ENCODE data around the gene RRAGD.

The RRAGD gene

GRCh38 chr6:89375427-89376267, 36.4 kb downstream of the RRAGD start:
- DNase-seq (ENCODE audit: low read depth, low spot score) = peak; percentile 38

- no peak for DNase-seq (ENCODE audit: low read depth, low spot score)
Observed at GRCh38 chr6:89372506-89372901, 39.6 kb downstream of the RRAGD start.

DNA sequence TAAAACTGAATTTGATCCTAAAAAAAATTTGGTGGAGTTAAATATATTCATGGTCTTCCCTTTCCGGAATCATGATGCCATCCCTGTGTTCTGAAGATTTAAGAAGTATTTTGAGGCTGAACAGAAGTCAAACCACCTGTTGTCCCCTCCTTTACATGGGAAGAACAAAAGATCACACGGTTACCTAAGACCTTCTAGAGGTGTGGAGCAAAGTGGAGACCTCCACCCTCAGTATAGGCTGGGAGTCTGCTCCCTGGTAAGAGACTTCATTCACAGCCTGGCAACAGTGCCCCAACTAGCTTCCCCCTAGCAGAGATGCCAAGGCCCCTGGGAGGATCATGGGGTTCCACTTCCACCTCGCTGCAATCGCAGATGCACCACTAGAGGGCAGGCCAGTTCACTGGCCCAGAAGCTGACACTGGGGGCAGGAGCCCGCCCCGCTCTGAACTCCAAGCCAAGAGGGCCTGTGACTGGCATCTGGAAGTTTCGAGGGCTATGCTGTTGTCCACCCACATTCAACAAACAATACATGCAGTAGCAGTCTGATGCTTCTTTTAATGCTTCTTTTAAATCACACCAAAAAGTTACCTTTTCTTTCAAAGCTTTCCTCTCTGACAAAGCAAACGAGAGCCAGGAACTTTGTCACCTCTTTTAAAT, 40.1 kb downstream of the RRAGD start:
- peak; percentile 84 for DNase-seq (ENCODE audit: low read depth, low spot score)

DNA sequence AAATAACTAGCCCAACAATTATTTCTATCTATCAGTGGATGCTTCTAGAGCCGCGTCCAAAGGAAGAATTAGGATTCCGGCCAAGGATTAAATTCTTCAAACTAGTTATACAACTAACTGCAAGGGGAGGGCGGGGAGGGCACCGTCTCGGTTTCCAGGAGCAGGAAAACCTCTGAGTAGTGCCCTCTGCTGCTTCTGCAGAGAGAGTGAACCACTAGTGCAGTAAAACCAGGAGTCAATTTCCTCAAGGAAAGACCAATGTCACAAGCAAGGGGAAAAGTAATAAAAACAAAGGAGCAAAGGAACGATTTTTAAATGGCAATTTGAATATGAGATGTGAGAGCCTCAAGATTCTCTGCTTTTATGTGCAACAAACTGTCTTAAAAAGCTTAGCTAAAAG, 43.1 kb downstream of the RRAGD start:
- DNase-seq (ENCODE audit: low read depth, low spot score) = peak; percentile 77

DNA sequence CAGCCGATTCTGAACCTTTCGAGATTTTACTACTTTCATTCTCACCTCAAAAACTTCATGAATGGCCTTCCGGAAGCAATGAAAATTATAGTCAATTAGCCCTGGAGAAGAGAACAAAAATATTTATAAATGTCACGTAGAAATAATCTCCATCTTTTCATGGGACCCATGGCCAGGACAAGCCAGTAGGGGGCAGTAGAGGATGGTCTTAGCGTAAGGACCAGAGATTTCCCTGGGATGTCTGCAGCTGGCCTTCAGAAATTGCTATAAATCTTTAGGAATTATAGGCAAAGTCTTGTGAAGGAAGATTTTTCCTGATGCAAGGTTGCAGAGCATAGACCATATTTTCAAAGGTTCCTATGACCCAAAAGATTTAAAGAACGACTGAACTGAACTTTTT, 44.0 kb downstream of the RRAGD start:
- DNase-seq (ENCODE audit: low read depth, low spot score) = peak; percentile 71

GRCh38 chr6:89364586-89364985, 47.5 kb downstream of the RRAGD start:
- no peak for DNase-seq (ENCODE audit: low read depth, low spot score)

DNA sequence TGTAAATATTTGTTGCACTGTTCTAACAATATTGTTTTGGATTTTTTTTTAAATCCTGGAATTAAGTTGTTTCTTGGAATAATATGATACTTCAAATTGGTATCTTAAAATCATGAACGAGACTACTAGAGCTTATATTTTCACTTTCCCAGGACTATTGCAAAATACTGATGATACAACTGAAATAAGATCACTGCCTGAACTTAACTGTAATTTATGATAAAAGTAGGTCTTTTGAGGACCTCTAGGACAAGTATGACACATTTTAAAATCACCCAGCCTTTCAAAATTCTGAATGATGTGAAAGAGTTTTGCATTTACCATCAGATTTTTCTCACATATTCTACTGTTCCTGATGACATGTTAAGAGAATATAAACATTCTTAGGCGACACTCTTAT, 50.9 kb downstream of the RRAGD start:
- no peak for DNase-seq (ENCODE audit: low read depth, low spot score)

DNA sequence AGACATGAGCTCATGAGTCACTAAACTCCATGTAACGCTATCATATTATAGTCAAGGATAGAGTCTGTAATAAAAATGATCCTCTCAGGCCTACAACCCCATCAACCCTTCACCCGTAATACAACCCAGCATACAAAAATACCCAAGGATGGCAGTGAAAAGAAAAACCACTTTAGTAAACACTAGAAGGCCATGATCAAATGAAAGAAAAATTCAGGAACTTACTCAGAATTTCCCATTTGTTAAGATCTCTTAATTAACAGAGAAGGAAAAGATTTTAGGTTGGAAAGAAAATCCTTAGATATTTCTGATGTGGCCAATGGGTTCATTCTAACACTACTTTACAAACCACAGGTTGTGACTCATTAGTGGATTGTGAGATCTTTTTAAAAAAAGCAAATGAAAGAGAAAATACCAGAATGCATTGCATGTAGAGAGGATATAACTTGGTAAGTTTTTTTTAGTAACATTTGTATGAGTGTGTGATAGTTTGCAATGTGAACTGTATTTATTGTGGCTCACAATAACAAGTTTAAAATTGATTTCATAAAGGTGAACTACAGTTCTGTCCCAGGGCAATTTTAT, 51.6 kb downstream of the RRAGD start:
- peak; percentile 84 for DNase-seq (ENCODE audit: low read depth, low spot score)

DNA sequence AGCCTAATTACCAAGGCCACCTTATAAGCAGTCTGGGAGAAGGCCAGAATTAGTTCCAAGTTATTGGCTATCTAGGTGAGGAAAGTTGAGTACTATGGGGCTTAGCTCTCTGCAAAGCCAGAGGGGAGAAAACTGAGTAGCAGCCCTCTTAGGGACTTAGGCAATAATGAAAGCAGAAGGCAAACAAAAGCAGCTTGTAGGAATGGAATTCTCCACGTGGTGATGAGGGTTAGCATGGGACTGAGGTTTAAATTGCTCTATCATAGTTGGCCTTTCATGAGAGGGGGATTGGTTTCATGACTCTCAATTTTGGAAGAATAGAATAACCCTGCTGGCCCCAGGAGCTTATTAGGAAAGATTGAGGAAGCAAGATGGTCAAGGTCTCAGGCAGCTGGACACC, 52.5 kb downstream of the RRAGD start:
- peak; percentile 32 for DNase-seq (ENCODE audit: low read depth, low spot score)

DNA sequence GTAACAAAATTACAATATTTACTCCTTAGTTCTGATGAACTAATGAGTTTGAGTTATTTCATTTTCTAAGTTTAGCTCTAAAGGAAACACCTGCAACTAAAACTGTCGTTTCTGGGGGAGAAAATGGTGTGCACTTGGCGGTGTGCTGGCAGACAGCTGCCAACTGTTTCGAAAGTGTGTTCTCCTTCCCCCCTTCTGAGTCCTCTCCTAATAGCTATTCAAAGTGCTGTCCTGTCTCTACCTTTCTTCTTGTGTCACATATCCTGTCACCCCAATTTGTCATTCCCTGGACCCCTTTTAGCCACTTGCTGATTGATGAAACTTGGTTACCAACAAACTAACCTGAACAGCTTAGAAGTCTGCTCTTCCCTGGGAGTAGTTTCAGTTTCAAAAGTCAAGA, 54.7 kb downstream of the RRAGD start:
- no peak for DNase-seq (ENCODE audit: low read depth, low spot score)

- no peak for DNase-seq (ENCODE audit: low read depth, low spot score)
Observed at GRCh38 chr6:89356642-89357170, 55.4 kb downstream of the RRAGD start.

DNA sequence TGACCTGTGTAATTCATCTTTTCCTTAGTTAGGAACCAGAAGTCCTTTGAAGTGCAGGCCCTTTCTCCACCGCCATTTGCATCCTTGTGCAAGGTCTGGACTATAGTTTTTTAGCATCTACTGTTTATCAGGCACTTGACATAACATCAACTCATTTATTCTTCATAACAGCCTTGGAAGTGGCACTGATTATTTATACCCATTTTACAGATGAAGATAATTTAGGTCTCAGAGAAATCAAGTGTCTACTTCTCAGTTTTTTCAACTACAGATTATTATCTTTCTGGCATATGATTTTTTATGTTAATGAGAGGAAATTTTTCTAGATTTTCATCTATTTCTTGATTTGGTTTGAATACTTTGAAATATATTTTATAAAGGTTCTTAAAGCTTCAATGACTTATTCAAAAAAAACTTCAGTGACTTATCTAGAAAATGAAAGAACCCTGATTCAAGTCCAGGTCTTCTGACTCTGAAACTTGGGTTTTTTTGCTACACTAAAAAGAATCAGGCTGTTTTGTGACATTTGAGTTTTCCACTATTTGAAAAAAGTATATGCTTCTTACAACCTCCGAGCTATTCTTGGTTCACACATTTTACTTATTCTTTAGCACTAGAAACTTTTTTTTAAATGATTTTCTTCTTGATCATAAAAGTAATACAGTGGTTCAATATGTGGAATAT, 56.4 kb downstream of the RRAGD start:
- no peak for DNase-seq (ENCODE audit: low read depth, low spot score)

DNA sequence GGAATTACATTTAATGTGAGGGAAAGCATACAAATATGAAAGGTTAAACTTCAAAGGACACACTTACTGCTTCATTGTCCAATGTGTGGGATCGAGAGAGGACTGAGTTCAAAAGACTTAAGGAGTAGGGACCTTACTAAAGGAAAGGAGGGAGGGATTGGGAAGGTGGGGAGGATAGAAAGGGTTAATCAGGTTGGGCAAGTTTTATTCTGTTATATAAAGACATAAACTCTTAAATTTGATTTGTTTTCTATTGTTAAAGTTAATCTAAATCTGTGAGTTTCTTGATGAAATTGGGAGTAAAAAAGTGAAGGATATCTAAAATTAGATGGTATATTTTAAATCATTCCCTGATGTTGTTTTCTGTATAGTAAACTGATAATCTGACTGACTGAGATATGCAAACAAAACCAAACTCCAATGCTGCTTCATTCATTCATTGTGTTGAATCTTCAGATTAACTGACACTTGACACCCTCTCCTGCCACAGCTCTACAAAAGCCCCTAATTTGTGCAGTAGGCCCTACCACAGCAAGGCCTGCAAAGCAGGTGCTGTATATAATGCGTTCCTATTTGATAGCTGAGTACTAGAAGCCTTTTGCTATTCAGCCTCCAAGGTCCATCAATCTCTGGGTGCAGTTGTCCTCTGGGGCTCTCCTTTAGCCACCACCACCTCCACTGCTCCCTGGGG, 58.2 kb downstream of the RRAGD start:
- no peak for DNase-seq (ENCODE audit: low read depth, low spot score)

DNA sequence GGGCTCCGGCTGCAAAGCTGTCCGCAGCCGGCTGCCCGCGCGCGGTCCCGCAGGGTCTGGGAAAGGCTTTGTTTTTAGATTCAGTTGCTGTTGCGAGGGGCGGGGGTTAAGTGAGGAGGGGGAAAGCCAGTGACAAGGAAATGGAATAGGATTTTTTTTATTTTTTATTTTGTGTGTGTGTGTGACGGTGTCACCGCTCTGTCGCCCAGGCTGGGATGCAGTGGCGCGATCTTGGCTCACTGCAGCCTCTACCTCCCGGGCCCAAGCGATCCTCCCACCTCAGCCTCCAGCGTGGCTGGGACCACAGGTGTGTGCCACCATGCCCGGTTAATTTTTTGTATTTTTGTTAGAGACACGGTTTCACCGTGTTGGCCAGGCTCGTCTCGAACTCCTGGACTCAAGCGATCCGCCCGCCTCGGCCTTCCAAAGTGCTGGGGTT, 58.9 kb downstream of the RRAGD start:
- DNase-seq (ENCODE audit: low read depth, low spot score) = no peak

DNA sequence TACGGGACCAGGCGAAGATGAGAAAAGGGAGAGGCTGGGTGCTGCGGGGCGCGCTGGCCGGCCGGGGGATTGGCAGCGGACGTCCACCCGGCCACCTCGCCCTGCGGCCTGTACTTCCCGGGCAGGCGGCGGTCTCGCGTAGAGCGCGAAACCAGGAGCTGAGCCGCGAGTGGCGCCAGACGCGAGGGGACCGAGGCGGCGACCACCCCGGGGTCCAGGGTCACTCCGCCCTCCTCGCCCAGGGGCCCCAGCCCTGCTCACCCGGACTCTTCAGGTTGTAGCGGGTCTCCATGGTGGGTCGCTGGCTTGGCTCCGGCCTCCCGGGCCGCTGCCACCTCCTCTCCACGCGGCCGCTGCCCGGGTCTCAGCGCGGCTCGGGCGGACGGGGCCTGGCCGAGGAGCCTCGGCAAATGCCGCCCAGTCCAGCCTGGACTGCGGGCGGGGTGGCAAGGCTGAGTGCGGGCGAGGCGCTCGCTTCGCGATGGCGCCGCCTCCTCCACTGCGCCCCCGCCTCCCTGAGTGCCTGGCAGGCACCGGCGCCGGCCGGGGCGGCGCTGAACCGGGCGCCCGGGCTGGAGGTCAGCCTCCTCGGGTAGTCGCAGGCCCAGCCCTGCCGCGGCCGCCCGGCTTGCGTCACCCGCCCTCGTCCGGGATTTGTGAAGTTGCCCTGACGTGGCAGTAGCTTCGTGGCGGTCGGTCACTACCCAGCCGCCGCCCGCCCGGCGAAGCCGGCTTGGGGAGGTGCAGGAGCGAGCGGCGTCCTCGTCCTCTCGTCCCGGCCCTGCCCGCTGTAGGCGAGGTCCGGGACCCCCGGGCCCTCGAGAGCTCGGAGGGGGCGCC, 59.6 kb downstream of the RRAGD start, which contains the start of gene UBE2J1:
Gene UBE2J1 (minus strand): TSS at position 445 of the 840 bp plus-strand sequence. CDS start 153 bp downstream, at position 292.
- DNase-seq (ENCODE audit: low read depth, low spot score) = peak; percentile 98

- DNase-seq (ENCODE audit: low read depth, low spot score) = peak; percentile 28
Observed at GRCh38 chr6:89351671-89352277, 60.3 kb downstream of the RRAGD start.

- DNase-seq (ENCODE audit: low read depth, low spot score) = peak; percentile 51
Observed at GRCh38 chr6:89350281-89350966, 61.6 kb downstream of the RRAGD start.

- peak; percentile 44 for DNase-seq (ENCODE audit: low read depth, low spot score)
Observed at GRCh38 chr6:89348372-89348771, 63.7 kb downstream of the RRAGD start.

DNA sequence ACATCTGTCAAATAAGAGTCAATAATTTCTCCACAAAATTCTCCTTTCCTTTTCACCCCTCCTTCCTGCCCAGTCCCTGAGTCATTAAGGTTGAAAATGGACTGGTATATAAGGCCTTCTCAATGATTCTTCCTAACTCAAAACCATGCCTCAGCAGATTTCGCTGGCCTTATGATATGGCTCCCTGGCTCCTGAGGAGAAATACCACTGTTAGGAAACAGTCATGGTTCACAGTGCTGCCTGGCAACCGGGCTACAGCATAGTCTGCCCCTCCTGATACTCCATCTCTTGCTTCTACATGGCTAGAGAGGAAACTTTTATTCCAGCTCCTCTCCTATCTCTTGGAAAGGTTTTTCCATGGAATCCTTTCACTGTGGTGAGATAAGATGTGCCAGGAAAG, 64.2 kb downstream of the RRAGD start:
- no peak for DNase-seq (ENCODE audit: low read depth, low spot score)
